Measurements from ENCODE around the gene NCOR2.

Gene NCOR2

GRCh38 chr12:124542021-124542949 lies 25.1 kb downstream of the NCOR2 start:
- DNase-seq = no peak

GRCh38 chr12:124541322-124541721 lies 26.1 kb downstream of the NCOR2 start:
- DNase-seq = no peak

GRCh38 chr12:124539084-124540041 lies 28.0 kb downstream of the NCOR2 start:
- DNase-seq = no peak

DNA sequence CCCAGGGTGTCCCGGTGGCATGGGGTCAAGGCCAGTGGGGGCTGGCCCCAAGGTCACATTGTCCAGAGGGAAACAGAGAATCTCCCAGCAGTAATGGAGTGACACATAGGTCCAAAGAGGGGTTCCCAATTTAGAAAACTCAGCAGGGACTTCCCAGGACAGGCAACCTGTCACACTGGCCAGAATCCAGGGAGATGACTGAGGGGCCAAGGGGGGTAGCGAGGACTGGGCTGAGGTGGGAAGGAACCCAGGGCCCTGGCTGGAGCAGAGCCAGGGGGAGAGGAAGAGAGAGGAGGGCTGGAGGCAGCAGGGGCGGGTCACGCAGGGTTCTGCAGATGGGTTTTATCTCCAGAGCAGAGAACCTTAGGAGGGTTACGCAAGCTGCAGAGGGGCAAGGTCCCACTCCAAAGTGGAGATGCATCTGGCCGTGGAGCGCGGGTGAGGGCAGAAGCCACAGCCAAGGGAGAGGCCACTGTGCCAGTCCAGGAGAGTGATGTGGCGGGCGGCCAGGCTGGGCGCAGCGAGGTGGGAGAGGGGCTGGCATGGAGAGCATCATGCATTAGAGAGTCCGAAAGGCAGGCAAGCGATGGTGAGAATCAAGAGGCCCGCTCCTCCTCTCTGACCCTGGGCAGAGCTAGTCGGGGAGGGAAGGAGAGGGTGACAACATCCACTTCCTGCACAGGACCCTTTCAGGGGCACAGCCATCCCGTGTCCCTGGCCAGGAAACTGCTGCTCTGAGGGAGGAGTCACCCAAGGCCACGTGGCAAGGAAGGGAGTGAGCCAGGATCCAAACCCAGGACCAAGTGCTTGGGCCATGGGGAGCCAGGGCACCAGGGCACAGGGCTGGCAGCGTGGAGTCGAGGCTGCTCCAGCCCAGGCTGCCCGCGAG lies 29.0 kb downstream of the NCOR2 start:
- DNase-seq = no peak

DNA sequence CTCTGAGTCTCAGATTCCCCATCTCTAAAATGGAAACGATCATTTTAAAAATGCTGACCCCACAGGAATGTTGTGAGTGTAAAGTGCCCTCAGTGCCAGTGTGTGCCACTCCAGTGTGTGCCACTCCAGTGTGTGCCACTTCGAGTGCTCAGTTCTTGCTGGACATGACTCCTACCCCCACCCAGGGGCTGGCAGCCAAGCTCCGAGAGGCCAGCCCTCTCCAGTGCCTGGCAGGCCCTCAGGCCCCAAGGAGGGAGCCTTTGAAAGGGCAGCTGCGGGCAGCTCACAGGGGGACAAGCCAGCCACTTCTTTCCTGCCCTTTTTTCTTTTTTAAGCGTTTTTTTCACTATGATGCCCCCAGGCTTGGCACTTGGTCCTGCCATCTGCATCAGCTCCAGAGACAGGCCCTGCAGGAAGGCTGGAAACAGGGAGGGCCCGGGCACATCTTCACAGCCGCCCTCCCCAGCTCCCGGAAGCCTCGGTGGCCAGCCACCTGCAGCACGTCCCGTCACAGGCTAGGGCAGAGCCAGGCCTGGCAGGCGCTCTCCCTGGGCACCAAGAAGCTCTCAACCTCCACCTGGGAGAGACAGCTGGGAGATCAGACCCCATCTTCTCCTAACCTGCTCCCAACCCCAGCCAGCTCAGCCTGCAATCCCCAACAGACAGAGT lies 29.8 kb downstream of the NCOR2 start:
- DNase-seq = no peak

DNA sequence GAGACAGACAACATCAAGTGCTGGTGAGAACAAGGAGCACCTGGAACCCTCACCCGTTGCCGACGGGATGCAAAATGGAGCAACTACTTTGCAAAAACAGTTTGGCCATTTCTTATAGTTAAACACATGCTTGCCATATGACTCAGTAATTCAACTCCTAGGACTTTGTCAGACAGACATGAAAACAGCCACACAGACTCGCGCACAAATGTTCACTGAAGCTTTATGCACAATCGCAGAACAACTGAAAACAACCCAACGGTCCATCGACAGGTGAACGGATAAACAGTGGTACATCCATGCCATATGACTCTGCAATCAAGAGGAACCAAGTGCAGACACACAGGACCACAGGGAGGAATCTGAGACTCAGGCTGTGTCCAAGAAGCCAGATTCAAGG lies 30.8 kb downstream of the NCOR2 start:
- no peak for DNase-seq

GRCh38 chr12:124534776-124535740 lies 32.4 kb downstream of the NCOR2 start:
- DNase-seq = no peak

- no peak for DNase-seq
Observed at GRCh38 chr12:124533456-124533855, 34.0 kb downstream of the NCOR2 start.

DNA sequence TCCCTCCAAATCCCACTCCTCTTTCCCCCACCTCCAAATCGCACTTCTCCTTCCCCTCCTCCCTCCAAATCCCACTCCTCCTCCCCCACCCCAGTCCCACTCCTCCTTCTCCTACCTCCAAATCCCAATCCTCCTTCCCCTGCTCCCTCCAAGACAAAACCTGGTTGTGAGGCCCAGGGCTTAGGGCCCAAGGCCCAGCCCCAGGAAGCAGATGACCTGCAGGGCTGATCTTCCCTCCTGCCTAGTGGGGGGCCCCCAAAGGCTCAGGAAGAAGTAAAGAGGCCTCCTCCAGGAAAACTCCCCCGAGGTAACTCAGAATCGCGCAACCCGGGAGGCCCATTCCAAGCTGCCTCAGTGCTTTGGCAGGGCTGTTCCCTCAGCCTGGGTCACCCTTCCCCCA lies 34.4 kb downstream of the NCOR2 start:
- DNase-seq = no peak

GRCh38 chr12:124532331-124532750 lies 35.1 kb downstream of the NCOR2 start:
- no peak for DNase-seq

- DNase-seq = no peak
Observed at GRCh38 chr12:124531906-124532305, 35.5 kb downstream of the NCOR2 start.

DNA sequence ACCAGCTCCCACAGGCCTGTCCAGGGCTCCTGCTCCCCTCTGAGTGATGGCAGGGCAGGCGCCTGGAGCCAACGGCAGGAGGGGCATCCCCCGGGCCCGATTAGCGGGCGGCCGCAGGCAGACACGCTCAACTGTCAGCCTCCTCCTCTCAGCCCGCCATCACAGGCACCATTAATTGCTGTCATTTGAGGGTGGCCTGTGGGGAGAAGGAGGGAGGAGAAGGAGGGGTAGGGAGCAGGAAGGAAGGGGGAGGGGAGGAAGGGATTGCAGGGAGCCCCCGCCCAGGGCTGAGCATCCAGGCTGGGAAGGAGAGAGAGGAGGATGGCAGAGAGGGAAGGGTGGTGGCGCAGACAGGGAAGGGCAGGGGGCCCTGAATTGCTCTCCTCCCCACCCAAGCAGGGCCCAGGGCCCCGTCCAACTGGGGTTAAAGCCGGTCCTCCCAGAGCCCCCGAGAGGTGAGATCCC lies 36.1 kb downstream of the NCOR2 start:
- no peak for DNase-seq

- no peak for DNase-seq
Observed at GRCh38 chr12:124530637-124531263, 36.7 kb downstream of the NCOR2 start.

GRCh38 chr12:124529565-124530276 lies 37.7 kb downstream of the NCOR2 start:
- DNase-seq = no peak

- no peak for DNase-seq
Observed at GRCh38 chr12:124527861-124528561, 39.4 kb downstream of the NCOR2 start.

DNA sequence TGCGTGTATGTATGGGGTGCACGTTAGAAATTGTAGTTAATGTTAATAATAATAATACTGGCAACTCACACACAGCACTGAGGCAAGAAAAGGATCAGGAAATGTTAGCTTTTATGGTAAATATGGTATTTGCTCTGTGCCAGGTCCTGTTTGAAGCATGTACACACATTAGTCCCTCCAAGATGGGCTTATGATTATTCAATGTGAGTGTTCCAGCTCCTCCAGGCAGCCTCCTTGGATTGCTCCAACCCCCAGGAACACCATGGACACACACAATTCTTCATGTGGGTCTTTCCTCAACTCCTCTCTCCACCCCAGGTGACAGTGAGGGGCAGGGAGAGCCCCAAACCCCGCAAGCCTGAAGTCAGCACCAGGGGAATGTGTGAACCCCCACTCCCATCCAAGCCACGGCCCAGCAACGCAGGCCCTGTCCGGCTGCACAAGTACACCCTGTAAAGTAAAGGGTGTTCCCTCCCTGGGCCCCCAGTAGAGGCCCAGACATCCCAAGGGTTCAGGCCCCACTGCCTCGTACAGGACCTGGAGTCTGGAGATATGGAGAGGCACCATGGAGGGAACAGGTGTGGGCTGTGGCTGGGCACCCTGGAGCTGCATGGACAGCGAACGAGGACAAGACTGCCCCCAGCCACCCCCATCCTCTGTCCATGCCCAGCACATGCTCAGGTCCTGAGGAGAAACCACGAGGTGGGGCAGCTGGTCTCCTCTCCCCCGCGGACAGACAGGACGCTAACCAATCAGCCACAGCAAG lies 41.3 kb downstream of the NCOR2 start:
- no peak for DNase-seq

DNA sequence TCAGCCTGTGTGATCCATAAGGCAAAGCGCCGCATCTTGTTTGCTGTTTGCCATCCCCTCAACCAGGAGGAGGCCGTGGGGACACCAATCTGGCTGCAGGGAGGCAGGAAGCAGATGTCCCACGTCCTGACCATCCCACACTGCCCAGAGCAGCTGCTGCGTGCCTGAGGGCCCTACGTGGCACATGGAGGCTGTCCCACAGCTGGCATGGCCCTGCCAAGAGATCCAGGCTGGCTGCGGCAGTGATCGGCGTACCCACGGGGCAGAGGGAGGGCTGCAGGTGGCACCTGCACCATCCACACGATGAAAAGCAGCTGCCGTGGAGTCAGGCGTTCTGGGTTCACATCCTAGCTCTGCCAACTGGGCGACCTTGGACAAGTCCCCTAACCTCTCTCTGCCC lies 42.0 kb downstream of the NCOR2 start:
- no peak for DNase-seq
